Kidney epithelial cell (primary cell): Measurements from ENCODE around the gene GPR39. TPM values are rescaled to one million over a fixed set of nuclear protein-coding genes. Genes with fewer than 3 reads are reported as not detected.

Source experiments
- DNase-seq: peaks from one replicate; pipeline ENCODE4 v3.0.0-alpha.2; 2010; ENCODE audit warnings: low read depth
- H3K27me3 ChIP-seq: 2 replicates; pipeline ENCODE4 v1.6.0; 2011; ENCODE audit warnings: low read length; ENCODE audit not compliant: control insufficient read depth, insufficient read depth
- H3K36me3 ChIP-seq: 2 replicates; pipeline ENCODE4 v1.5.1; 2011; ENCODE audit warnings: low read length; ENCODE audit not compliant: control insufficient read depth, insufficient read depth
- H3K4me3 ChIP-seq: 2 replicates; pipeline ENCODE4 v1.5.1; 2011; ENCODE audit warnings: low read depth, mild to moderate bottlenecking, control low read depth, low read length
- CTCF ChIP-seq: IDR thresholded peaks from 2 replicates; pipeline ENCODE4 v1.5.1; 2011; ENCODE audit warnings: mild to moderate bottlenecking, moderate library complexity, low read length, control low read depth, inconsistent platforms; ENCODE audit not compliant: insufficient read depth, poor library complexity, severe bottlenecking
- total RNA-seq: library from RNA; depleted of rRNA; stranded (reverse); fragments of >200 nt; gene quantifications from 2 replicates; pipeline ENCODE4 v1.2.3, GENCODE V29; 2015

GPR39 gene
- total RNA-seq, 1 donor from 2014 or later = 5.9 TPM

GRCh38 chr2:132549935-132550670 is 133.5 kb downstream of the GPR39 start:
- Histone ChIP-seq H3K4me3 (no peak overlapping the region), H3K27me3 (no peaks in the 10 kb centered on the region), H3K36me3 (no peaks in the 10 kb centered on the region)
- TF ChIP-seq CTCF = no peak
- DNase-seq = no peak

GRCh38 chr2:132550946-132551345 is 134.3 kb downstream of the GPR39 start:
- no peaks in the 10 kb centered on the region for H3K27me3 ChIP-seq
- DNase-seq = no peak
- no peaks in the 10 kb centered on the region for H3K36me3 ChIP-seq
- H3K4me3 ChIP-seq = no peak overlapping the region
- TF ChIP-seq CTCF = no peak

- no peaks in the 10 kb centered on the region for H3K36me3 ChIP-seq
Measured at GRCh38 chr2:132557694-132558093, 141.1 kb downstream of the GPR39 start.

GRCh38 chr2:132559326-132559725 is 142.7 kb downstream of the GPR39 start:
- no peak for TF ChIP-seq CTCF
- no peak overlapping the region for H3K4me3 ChIP-seq
- DNase-seq = no peak
- H3K27me3 ChIP-seq = no peaks in the 10 kb centered on the region
- no peaks in the 10 kb centered on the region for H3K36me3 ChIP-seq

More at GRCh38 chr2:132557694-132558093, 141.1 kb downstream of the GPR39 start:
- no peak for TF ChIP-seq CTCF
- H3K4me3 ChIP-seq = no peak overlapping the region
- H3K27me3 ChIP-seq = no peaks in the 10 kb centered on the region
- no peak for DNase-seq

- no peaks in the 10 kb centered on the region for H3K36me3 ChIP-seq
- no peak for DNase-seq
- no peaks in the 10 kb centered on the region for H3K27me3 ChIP-seq
- H3K4me3 ChIP-seq = no peak overlapping the region
- TF ChIP-seq CTCF = no peak
Measured at GRCh38 chr2:132559921-132560320, 143.3 kb downstream of the GPR39 start.

- DNase-seq = no peak
- Histone ChIP-seq H3K36me3 (no peaks in the 10 kb centered on the region), H3K27me3 (no peaks in the 10 kb centered on the region), H3K4me3 (no peak overlapping the region)
- no peak for TF ChIP-seq CTCF
Measured at GRCh38 chr2:132560562-132560961, 144.0 kb downstream of the GPR39 start.
